Kidney epithelial cell (primary cell): ENCODE data around the gene GARS1. TPM values are rescaled to one million over a fixed set of nuclear protein-coding genes. Genes with fewer than 3 reads are reported as not detected.
"Not testable (repeated sequence)": the region's sequence is repeated elsewhere in the genome, so short reads cannot be mapped to it uniquely, and the experiment has no call there.

Experiments used
- DNase-seq: peaks from one replicate; pipeline ENCODE4 v3.0.0-alpha.2; 2010; ENCODE audit warnings: low read depth
- H3K27me3 ChIP-seq: 2 replicates; pipeline ENCODE4 v1.6.0; 2011; ENCODE audit warnings: low read length; ENCODE audit not compliant: control insufficient read depth, insufficient read depth
- H3K36me3 ChIP-seq: 2 replicates; pipeline ENCODE4 v1.5.1; 2011; ENCODE audit warnings: low read length; ENCODE audit not compliant: control insufficient read depth, insufficient read depth
- H3K4me3 ChIP-seq: 2 replicates; pipeline ENCODE4 v1.5.1; 2011; ENCODE audit warnings: low read depth, mild to moderate bottlenecking, control low read depth, low read length
- CTCF ChIP-seq: IDR thresholded peaks from 2 replicates; pipeline ENCODE4 v1.5.1; 2011; ENCODE audit warnings: mild to moderate bottlenecking, moderate library complexity, low read length, control low read depth, inconsistent platforms; ENCODE audit not compliant: insufficient read depth, poor library complexity, severe bottlenecking
- total RNA-seq: library from RNA; depleted of rRNA; stranded (reverse); fragments of >200 nt; gene quantifications from 2 replicates; pipeline ENCODE4 v1.2.3, GENCODE V29; 2015

GARS1 gene
- total RNA-seq, 1 donor from 2014 or later = 354 TPM

- Histone ChIP-seq H3K27me3 (no peaks in the 10 kb centered on the region), H3K4me3 (no peak overlapping the region), H3K36me3 (peaks cover 2% of the 10 kb centered on the region)
- no peak for TF ChIP-seq CTCF
- no peak for DNase-seq
Observed at GRCh38 chr7:30634193-30634626, 39.5 kb downstream of the GARS1 start.

GRCh38 chr7:30634634-30635201 is 40.0 kb downstream of the GARS1 start:
- no peak for DNase-seq
- Histone ChIP-seq H3K36me3 (peaks cover 2% of the 10 kb centered on the region), H3K27me3 (no peaks in the 10 kb centered on the region), H3K4me3 (no peak overlapping the region)
- no peak for TF ChIP-seq CTCF

GRCh38 chr7:30635798-30636197 is 41.1 kb downstream of the GARS1 start:
- no peak for DNase-seq
- TF ChIP-seq CTCF = no peak
- Histone ChIP-seq H3K4me3 (no peak overlapping the region), H3K36me3 (peaks cover 2% of the 10 kb centered on the region), H3K27me3 (no peaks in the 10 kb centered on the region)

- not testable (repeated sequence) for H3K36me3 ChIP-seq, H3K27me3 ChIP-seq, H3K4me3 ChIP-seq, DNase-seq
Observed at GRCh38 chr7:30642322-30642721, 47.6 kb downstream of the GARS1 start.

GRCh38 chr7:30642789-30643188 is 48.1 kb downstream of the GARS1 start:
- no peak overlapping the region for H3K4me3 ChIP-seq
- TF ChIP-seq CTCF = no peak
- H3K36me3 ChIP-seq = no peaks in the 10 kb centered on the region
- no peaks in the 10 kb centered on the region for H3K27me3 ChIP-seq
- no peak for DNase-seq

- TF ChIP-seq CTCF = no peak
- H3K27me3 ChIP-seq = no peaks in the 10 kb centered on the region
- H3K36me3 ChIP-seq = no peaks in the 10 kb centered on the region
- no peak overlapping the region for H3K4me3 ChIP-seq
- no peak for DNase-seq
Observed at GRCh38 chr7:30644286-30644955, 49.7 kb downstream of the GARS1 start.
